Activated CD8-positive, alpha-beta memory T cell treated with anti-CD3 and anti-CD28 coated beads, Interleukin-2, amount 10 ng/mL, durations not matched to agents 7 days and 5 days (primary cell): ENCODE measurements around the gene MIDN. TPM values are rescaled to one million over a fixed set of nuclear protein-coding genes. Genes with fewer than 3 reads are reported as not detected.

ENCODE experiments used
- ATAC-seq: fragments of 150-1000 bp; cut with Tn5 transposase; one replicate; pipeline ENCODE4 v1.10.0; 2021; ENCODE audit warnings: moderate library complexity
- CTCF ChIA-PET: fragments of 350-600 bp; sonication (Branson Sonifier 250); formaldehyde crosslinking; loops from one replicate; lab custom pipeline; 2021; ENCODE audit warnings: antibody characterized with exemption; lab: Charles Lee
- DNase-seq: peaks from one replicate; pipeline ENCODE4 v3.0.0-alpha.2; 2020
- H3K27ac Mint-ChIP-seq: one replicate; pipeline ENCODE4 v1.8.0; 2021; ENCODE audit warnings: mild to moderate bottlenecking, mixed read lengths
- H3K27me3 Mint-ChIP-seq: one replicate; pipeline ENCODE4 v1.8.0; 2021; ENCODE audit warnings: mixed read lengths
- H3K36me3 Mint-ChIP-seq: one replicate; pipeline ENCODE4 v1.8.0; 2021; ENCODE audit warnings: mild to moderate bottlenecking, mixed read lengths
- H3K4me1 Mint-ChIP-seq: one replicate; pipeline ENCODE4 v1.8.0; 2021; ENCODE audit warnings: mixed read lengths
- H3K4me3 Mint-ChIP-seq: one replicate; pipeline ENCODE4 v1.8.0; 2021; ENCODE audit warnings: mild to moderate bottlenecking, moderate library complexity, mixed read lengths
- H3K9me3 Mint-ChIP-seq: one replicate; pipeline ENCODE4 v1.8.0; 2022; ENCODE audit warnings: low read depth, mixed read lengths
- total RNA-seq, 2 experiments: library from RNA; stranded (reverse); gene quantifications; one replicate each; pipeline ENCODE4 v1.2.3, GENCODE V29; 2021

MIDN gene
- total RNA-seq, 2 experiments from 2014 or later = 73.3 to 88.6 TPM

DNA sequence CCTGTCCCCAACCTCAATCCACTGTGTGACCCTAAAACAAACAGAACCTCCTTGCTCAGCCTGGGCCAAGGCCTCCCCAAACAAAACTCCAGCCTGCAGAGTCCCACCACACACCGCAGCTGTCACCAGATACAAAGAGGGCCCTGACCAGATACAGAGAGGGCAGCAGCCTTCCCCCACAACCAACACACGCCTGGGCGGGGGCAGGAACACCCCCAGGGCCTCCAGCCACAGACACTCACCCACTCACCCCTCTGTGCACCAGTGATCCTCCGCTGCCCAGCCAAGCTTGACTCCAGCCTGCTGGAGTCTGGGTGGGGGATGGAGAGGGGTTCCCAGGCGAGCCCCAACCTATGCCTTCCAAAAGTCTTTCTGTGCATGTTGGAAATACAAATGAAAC is 14.8 kb downstream of the MIDN start:
- ATAC-seq (no peak), DNase-seq (no peak)
- H3K4me3 Mint-ChIP-seq = no peak overlapping the region
- H3K9me3 Mint-ChIP-seq = no peaks in the 10 kb centered on the region
- peak overlapping the region; percentile 69 for H3K27ac Mint-ChIP-seq
- CTCF ChIA-PET = interaction anchor here (1.6 to 17.8 kb wide), 2 partner anchors 16 to 21 kb away, joined by 3 to 723 read pairs; partner anchors contain the start of genes ATP5F1D and CBARP
- peaks cover 56% of the 10 kb centered on the region for H3K4me1 Mint-ChIP-seq
- H3K36me3 Mint-ChIP-seq = no peaks in the 10 kb centered on the region
- H3K27me3 Mint-ChIP-seq = peaks cover 2% of the 10 kb centered on the region

DNA sequence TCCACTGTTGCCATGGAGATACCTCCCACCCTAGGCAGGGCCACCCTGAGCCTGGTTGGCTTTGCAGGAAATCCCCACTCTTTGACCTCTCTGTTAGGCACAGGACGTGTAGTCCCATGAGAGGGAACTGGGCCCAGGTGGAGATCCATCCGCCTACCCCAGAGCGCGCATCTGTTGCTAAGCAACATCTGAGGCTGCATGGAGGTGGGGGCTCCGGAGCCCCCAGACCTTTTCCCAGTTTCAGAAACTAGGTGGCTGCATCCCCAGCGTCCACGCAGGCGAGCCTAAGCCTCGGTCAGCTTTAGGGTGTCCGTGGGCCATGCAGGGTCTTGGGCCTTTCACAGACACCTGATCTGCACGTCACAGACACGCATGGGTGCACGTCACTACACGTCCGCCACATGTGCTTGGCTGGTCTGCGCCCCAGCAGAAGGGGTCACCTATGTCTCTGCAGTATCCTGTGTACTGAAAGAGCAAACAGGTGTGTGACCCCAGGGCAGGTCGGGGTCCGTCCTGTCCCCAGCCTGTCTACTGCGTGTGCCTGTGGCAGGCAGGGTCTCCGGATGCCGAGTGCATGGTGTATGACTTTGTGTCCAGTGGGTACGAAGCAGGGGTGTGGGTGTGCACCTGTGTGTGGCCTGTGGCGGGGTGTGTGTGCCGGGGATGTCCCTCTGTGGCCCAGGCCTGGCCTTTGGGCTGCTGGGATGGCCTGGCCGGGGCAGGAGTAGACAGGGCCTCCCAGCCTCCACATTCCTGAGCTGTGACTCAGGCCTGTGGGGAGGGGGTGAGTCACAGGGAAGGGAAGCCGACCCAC is 16.6 kb downstream of the MIDN start:
- no peak for ATAC-seq
- Mint-ChIP-seq H3K4me3 (no peak overlapping the region), H3K9me3 (no peaks in the 10 kb centered on the region), H3K36me3 (peaks cover 3% of the 10 kb centered on the region), H3K4me1 (peaks cover 53% of the 10 kb centered on the region), H3K27ac (peak overlapping the region; percentile 78), H3K27me3 (peaks cover 2% of the 10 kb centered on the region)
- CTCF ChIA-PET = interaction anchor here (4.5 to 17.8 kb wide), 2 partner anchors 11 to 22 kb away, joined by 88 to 723 read pairs; partner anchors contain the start of genes ATP5F1D and CBARP
- DNase-seq = no peak

- peak; percentile 84 for DNase-seq
- peak; percentile 1 for ATAC-seq
- H3K4me3 Mint-ChIP-seq = peak overlapping the region; percentile 59
- H3K9me3 Mint-ChIP-seq = no peaks in the 10 kb centered on the region
- peaks cover 56% of the 10 kb centered on the region for H3K4me1 Mint-ChIP-seq
- CTCF ChIA-PET = interaction anchor here (0.9 to 17.8 kb wide), 9 partner anchors 9 to 243 kb away, joined by 3 to 723 read pairs (median 6); partner anchors contain the start of genes ATP5F1D, CBARP and FAM174C
- H3K27ac Mint-ChIP-seq = peak overlapping the region; percentile 76
- H3K36me3 Mint-ChIP-seq = peaks cover 9% of the 10 kb centered on the region
- peaks cover 2% of the 10 kb centered on the region for H3K27me3 Mint-ChIP-seq
These were observed 17.3 kb downstream of the MIDN start for GRCh38 chr19:1265615-1266128.

GRCh38 chr19:1266129-1266915 is 17.9 kb downstream of the MIDN start:
- H3K36me3 Mint-ChIP-seq = peaks cover 15% of the 10 kb centered on the region
- H3K27ac Mint-ChIP-seq = peak overlapping the region; percentile 76
- DNase-seq (peak; percentile 94), ATAC-seq (peak; percentile 54)
- no peaks in the 10 kb centered on the region for H3K9me3 Mint-ChIP-seq
- H3K4me1 Mint-ChIP-seq = peaks cover 62% of the 10 kb centered on the region
- peaks cover 2% of the 10 kb centered on the region for H3K27me3 Mint-ChIP-seq
- CTCF ChIA-PET = interaction anchor here (0.5 to 17.8 kb wide), 26 partner anchors 8 to 282 kb away, joined by 3 to 723 read pairs (median 5); partner anchors contain the start of genes ABCA7, ARHGAP45, ATP5F1D and CBARP
- peak overlapping the region; percentile 59 for H3K4me3 Mint-ChIP-seq

DNA sequence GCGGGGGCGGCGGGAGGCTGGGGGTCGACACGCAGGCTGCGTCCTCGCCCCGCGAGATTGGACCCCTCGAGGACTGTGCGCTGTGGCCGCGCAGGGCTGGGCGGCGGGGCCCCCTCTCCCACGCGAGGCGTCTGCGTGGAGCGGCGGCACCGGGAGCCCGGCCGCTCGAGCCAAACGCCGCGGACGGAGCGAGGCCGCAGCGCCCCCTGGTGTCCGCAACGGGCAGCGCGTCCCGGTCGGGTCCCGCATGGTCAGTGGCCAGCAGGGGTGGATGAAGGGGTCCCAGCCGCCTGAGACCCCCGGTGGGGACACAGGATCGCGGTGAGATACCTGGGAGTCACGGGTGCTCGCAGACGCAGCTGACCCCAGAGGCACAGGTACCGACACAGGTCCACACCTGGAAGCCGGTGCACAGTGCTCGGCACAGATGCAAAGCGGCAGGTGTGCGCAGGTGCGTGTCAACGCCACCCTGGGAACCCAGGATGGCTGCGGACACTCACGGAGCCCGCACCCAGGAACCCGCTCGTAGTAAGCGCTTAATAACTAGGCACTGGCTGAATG is 18.6 kb downstream of the MIDN start:
- DNase-seq = peak; percentile 83

DNA sequence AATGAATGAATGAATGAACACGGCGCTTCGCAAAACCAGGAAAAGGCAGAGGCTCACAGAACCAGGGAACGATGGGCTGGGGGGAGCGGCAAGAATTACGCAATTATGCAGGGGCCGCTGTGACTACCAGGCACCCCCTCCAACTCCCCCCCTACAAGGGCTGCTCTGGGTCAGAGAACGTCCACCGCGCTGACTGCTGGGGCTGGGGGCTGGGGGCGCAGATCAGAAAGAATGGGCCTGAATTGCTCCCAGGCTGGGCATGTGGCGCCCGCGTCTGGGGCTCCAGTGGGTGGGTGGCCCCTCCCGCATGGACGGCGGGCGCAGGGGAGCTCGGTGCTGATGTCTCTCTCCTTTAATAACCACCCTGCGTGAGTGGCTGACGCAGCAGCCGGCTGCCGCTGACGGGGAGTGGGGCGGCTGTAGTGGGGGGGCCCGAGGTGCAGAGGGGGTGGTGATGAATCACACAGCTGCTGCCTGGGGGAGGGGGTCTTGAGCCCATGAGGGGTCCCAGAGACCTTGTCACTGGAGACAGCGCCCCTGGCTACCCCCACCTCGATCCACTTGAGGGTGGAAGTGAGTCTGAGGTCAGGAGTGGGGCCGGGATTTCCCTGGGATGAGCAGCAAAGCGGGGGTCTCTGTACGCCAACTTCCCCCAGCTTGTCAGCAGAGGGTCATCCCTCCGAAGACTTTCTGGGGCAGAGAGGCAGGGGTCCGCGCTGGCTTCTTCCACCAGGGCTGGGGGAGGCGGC is 19.3 kb downstream of the MIDN start:
- no peak for ATAC-seq
- peaks cover 28% of the 10 kb centered on the region for H3K36me3 Mint-ChIP-seq
- H3K27me3 Mint-ChIP-seq = peaks cover 2% of the 10 kb centered on the region
- peak; percentile 60 for DNase-seq
- CTCF ChIA-PET = interaction anchor here (1.1 to 17.8 kb wide), 5 partner anchors 14 to 228 kb away, joined by 3 to 723 read pairs (median 14); partner anchors contain the start of genes ABCA7, ATP5F1D and CBARP
- H3K9me3 Mint-ChIP-seq = no peaks in the 10 kb centered on the region
- H3K4me1 Mint-ChIP-seq = peaks cover 64% of the 10 kb centered on the region
- H3K4me3 Mint-ChIP-seq = peak overlapping the region; percentile 38
- H3K27ac Mint-ChIP-seq = no peak overlapping the region

More for the DNA sequence above, 18.6 kb downstream of the MIDN start:
- ATAC-seq = peak; percentile 9
- Mint-ChIP-seq H3K27ac (no peak overlapping the region), H3K4me3 (peak overlapping the region; percentile 59), H3K9me3 (no peaks in the 10 kb centered on the region), H3K36me3 (peaks cover 22% of the 10 kb centered on the region), H3K4me1 (peaks cover 62% of the 10 kb centered on the region), H3K27me3 (peaks cover 2% of the 10 kb centered on the region)
- CTCF ChIA-PET = interaction anchor here (0.5 to 17.8 kb wide), 27 partner anchors 8 to 283 kb away, joined by 3 to 723 read pairs (median 5); partner anchors contain the start of genes ABCA7, ARHGAP45, ATP5F1D and CBARP

DNA sequence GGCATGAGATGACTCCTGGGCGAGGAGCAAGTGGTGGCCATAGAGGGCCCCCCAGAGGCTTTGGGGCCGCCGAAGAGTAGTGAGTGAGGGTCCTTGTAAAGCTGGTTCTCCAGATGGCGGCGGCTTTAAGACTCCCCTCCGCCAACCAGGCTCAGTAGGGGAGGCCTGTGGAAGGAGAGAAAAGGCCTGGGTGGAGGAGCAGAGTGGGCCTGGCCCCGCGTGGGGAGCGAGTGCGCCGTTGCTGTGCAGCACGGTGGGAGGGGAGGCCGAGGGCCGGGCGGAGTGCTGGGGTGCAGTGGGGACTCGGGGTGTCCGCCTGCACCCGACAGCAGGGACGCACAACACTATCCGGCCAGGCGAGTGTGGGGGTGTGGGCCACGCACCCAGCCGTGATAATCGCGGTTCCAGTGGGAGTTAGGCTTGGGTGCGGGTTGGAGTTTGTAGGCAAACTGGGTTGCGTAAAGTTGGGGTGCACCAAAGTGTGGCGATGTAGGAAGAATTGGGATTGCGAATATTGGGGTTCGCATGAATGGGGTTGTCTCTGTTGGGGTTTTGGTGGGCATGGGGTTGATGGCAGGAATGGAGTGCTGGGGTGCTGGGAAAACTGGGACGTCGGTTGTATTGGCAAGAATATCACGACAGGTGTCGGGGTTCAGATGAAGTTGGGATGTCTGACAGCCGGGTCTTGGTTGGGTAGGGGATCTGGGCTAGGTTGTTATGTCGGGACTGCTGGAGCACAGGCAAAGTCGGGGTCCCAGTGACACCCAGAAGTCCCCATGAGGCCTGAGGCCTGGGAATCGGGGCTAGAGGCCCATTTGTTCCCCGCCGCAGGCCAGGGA is 20.1 kb downstream of the MIDN start:
- CTCF ChIA-PET = interaction anchor here (0.7 to 17.8 kb wide), 8 partner anchors 9 to 204 kb away, joined by 3 to 723 read pairs (median 6); partner anchors contain the start of genes ATP5F1D and CBARP
- H3K9me3 Mint-ChIP-seq = no peaks in the 10 kb centered on the region
- ATAC-seq (no peak), DNase-seq (peak; percentile 53)
- H3K27me3 Mint-ChIP-seq = peaks cover 2% of the 10 kb centered on the region
- peaks cover 64% of the 10 kb centered on the region for H3K4me1 Mint-ChIP-seq
- H3K4me3 Mint-ChIP-seq = peak overlapping the region; percentile 62
- H3K27ac Mint-ChIP-seq = peak overlapping the region; percentile 42
- peaks cover 35% of the 10 kb centered on the region for H3K36me3 Mint-ChIP-seq

DNA sequence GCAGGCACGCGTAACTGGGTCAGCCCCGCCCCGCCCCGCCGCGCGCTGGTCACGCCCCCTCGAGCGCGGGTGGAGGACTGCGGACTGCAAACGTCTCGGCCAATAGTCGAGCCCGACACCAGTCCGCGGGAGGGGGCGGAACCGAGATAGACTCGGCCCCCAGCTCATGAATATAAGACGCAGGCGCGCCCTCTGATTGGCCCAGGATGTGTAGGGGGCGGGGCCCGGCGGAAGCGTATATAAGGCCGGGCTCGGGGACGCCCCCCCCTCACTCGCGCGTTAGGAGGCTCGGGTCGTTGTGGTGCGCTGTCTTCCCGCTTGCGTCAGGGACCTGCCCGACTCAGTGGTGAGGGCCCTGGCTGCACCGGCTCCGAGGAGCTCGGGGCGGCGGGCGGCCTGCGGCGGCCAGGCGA is 20.7 kb downstream of the MIDN start, which contains the start of gene CIRBP:
TSS of gene CIRBP (plus strand) at position 268 of the 413 bp plus-strand sequence. CDS start 1,602 bp downstream, outside the sequence.
- ATAC-seq = peak; percentile 81
- peak within 1 kb of the TSS; percentile 89 for H3K27ac Mint-ChIP-seq
- CTCF ChIA-PET = interaction anchor here (0.7 to 17.8 kb wide), 7 partner anchors 10 to 204 kb away, joined by 3 to 723 read pairs (median 6); partner anchors contain the start of genes ATP5F1D and CBARP

GRCh38 chr19:1269478-1270212 is 21.3 kb downstream of the MIDN start:
- Mint-ChIP-seq H3K4me3 (peak overlapping the region; percentile 86), H3K36me3 (peaks cover 44% of the 10 kb centered on the region), H3K4me1 (peaks cover 73% of the 10 kb centered on the region), H3K9me3 (no peaks in the 10 kb centered on the region), H3K27ac (peak overlapping the region; percentile 89), H3K27me3 (peaks cover 2% of the 10 kb centered on the region)
- DNase-seq = peak; percentile 91
- ATAC-seq = peak; percentile 36
- CTCF ChIA-PET = interaction anchor here (1.2 to 17.8 kb wide), 6 partner anchors 10 to 205 kb away, joined by 4 to 723 read pairs (median 9); partner anchors contain the start of genes ATP5F1D and CBARP

More for the DNA sequence above, 20.7 kb downstream of the MIDN start, which contains the start of gene CIRBP:
- Mint-ChIP-seq H3K4me1 (peaks cover 70% of the 10 kb centered on the region), H3K9me3 (no peaks in the 10 kb centered on the region), H3K36me3 (peaks cover 41% of the 10 kb centered on the region), H3K27me3 (peaks cover 2% of the 10 kb centered on the region), H3K4me3 (peak within 1 kb of the TSS; percentile 86)
- DNase-seq = peak; percentile 100

DNA sequence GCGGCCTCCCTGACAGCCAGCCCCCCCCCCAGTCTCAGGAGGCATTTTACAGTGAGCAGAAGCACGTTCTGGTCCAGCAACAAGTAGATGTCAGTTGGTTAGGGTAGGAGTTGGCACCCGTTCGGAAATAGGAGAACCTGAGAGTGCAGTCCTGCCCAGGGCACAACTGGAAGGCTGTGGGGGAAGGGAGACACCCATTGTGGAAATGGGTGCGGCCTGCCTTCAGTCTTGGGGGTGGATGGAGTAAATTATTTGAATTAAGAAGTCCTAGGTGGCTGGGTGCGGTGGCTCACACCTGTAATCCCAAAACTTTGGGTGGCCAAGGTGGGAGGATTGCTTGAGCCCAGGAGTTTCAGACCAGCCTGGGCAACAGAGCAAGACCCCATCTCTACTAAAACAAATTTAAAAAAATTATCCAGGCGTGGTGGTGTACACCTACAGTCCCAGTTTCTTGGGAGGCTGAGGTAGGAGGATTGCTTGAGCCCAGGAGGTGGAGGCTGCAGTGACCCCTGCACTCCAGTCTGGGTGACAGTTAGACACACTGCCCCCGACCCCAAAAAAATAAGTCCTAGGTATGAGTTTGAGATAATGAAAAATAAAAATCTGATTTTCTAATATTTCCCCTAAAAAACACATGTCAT is 21.9 kb downstream of the MIDN start:
- DNase-seq (peak; percentile 54), ATAC-seq (no peak)
- H3K27me3 Mint-ChIP-seq = peaks cover 2% of the 10 kb centered on the region
- H3K4me3 Mint-ChIP-seq = peak overlapping the region; percentile 86
- H3K36me3 Mint-ChIP-seq = peaks cover 45% of the 10 kb centered on the region
- CTCF ChIA-PET = interaction anchor here (4.3 kb wide), 1 partner anchor 27 kb away, joined by 32 read pairs; no protein-coding TSS in a partner anchor
- H3K9me3 Mint-ChIP-seq = no peaks in the 10 kb centered on the region
- peaks cover 70% of the 10 kb centered on the region for H3K4me1 Mint-ChIP-seq
- peak overlapping the region; percentile 89 for H3K27ac Mint-ChIP-seq
